ENCODE measurements around the gene CPLX4. TPM values are rescaled to one million over a fixed set of nuclear protein-coding genes. Genes with fewer than 3 reads are reported as not detected.

The CPLX4 gene
- total and polyA plus RNA-seq, 2 donors from 2014 or later, result not detected

DNA sequence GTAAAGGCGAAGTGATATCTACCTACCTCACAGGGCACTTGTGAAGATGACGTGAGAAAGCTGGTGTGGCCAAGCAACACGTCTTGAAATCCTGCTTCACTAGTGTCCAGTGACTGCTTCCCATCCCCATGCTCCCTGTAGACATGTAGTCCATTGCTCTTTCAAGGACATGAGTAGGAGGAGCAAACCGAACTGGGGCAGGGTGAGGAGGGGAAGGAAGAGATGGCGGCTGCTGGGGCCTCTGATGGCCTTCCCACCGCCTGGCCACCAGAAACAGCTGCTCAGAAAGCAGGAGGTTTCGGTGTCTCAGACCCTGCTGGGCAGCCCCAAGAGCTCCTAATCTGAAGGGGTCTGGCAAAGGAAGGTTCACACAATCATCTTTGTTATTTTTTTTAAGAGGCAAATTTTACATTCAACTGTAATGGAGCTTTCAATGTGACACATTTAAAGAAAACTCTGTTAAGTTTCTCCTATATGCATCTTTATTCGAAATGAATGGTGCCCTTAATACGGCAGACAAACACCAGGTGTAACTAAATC lies 14.7 kb downstream of the CPLX4 start:
- TF ChIP-seq, protein P1, sequence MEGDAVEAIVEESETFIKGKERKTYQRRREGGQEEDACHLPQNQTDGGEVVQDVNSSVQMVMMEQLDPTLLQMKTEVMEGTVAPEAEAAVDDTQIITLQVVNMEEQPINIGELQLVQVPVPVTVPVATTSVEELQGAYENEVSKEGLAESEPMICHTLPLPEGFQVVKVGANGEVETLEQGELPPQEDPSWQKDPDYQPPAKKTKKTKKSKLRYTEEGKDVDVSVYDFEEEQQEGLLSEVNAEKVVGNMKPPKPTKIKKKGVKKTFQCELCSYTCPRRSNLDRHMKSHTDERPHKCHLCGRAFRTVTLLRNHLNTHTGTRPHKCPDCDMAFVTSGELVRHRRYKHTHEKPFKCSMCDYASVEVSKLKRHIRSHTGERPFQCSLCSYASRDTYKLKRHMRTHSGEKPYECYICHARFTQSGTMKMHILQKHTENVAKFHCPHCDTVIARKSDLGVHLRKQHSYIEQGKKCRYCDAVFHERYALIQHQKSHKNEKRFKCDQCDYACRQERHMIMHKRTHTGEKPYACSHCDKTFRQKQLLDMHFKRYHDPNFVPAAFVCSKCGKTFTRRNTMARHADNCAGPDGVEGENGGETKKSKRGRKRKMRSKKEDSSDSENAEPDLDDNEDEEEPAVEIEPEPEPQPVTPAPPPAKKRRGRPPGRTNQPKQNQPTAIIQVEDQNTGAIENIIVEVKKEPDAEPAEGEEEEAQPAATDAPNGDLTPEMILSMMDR (IDR thresholded peaks at IDR 0.05; ENCODE audit: borderline replicate concordance, extremely low read depth, insufficient read depth), result no peak
- FAIRE-seq (no peak), DNase-seq (no peak)
- H3K36me3 ChIP-seq (ENCODE audit: control insufficient read depth in 2 of 3, insufficient read depth in 3 of 3, low read length in 3 of 3), result no peaks in the 10 kb centered on the region
- no peak overlapping the region for H3K27ac ChIP-seq (ENCODE audit: low read depth in 2 of 2, low read length in 2 of 2)
- peaks cover 0 to 2% (median 0%) of the 10 kb centered on the region in 3 donors for H3K4me1 ChIP-seq (ENCODE audit: control insufficient read depth in 2 of 3, insufficient read depth in 2 of 3, low read depth in 1 of 3, low read length in 3 of 3)
- H3K27me3 ChIP-seq (ENCODE audit: control insufficient read depth, insufficient read depth, low read length), result no peaks in the 10 kb centered on the region
- H3K4me3 ChIP-seq (ENCODE audit: low read length in 3 of 3), result no peak overlapping the region
- no peaks in the 10 kb centered on the region for H3K9me3 ChIP-seq (ENCODE audit: control insufficient read depth in 2 of 3, insufficient read depth in 1 of 3, low read length in 3 of 3)
- no peak overlapping the region for H3K9ac ChIP-seq (ENCODE audit: low read length in 3 of 3)
- intact Hi-C loops (cut with DNase I), result no loop called here

- no peak for FAIRE-seq
- Histone ChIP-seq H3K4me3 (ENCODE audit: low read length in 3 of 3) (no peak overlapping the region), H3K27ac (ENCODE audit: low read depth in 2 of 2, low read length in 2 of 2) (no peak overlapping the region), H3K27me3 (ENCODE audit: control insufficient read depth, insufficient read depth, low read length) (no peaks in the 10 kb centered on the region), H3K9ac (ENCODE audit: low read length in 3 of 3) (no peak overlapping the region), H3K36me3 (ENCODE audit: control insufficient read depth in 2 of 3, insufficient read depth in 3 of 3, low read length in 3 of 3) (no peaks in the 10 kb centered on the region), H3K4me1 (ENCODE audit: control insufficient read depth in 2 of 3, insufficient read depth in 2 of 3, low read depth in 1 of 3, low read length in 3 of 3) (no peaks in the 10 kb centered on the region), H3K9me3 (ENCODE audit: control insufficient read depth in 2 of 3, insufficient read depth in 1 of 3, low read length in 3 of 3) (no peaks in the 10 kb centered on the region)
- DNase-seq, result no peak
- intact Hi-C loops (cut with DNase I), result no loop called here
- TF ChIP-seq, protein P1 (IDR thresholded peaks at IDR 0.05; ENCODE audit: borderline replicate concordance, extremely low read depth, insufficient read depth), result no peak
Measured at GRCh38 chr18:59303006-59303405, 15.4 kb downstream of the CPLX4 start.

- Histone ChIP-seq H3K27me3 (ENCODE audit: control insufficient read depth, insufficient read depth, low read length) (no peaks in the 10 kb centered on the region), H3K4me3 (ENCODE audit: low read length in 3 of 3) (no peak overlapping the region), H3K36me3 (ENCODE audit: control insufficient read depth in 2 of 3, insufficient read depth in 3 of 3, low read length in 3 of 3) (no peaks in the 10 kb centered on the region), H3K9me3 (ENCODE audit: control insufficient read depth in 2 of 3, insufficient read depth in 1 of 3, low read length in 3 of 3) (no peaks in the 10 kb centered on the region), H3K4me1 (ENCODE audit: control insufficient read depth in 2 of 3, insufficient read depth in 2 of 3, low read depth in 1 of 3, low read length in 3 of 3) (no peaks in the 10 kb centered on the region), H3K27ac (ENCODE audit: low read depth in 2 of 2, low read length in 2 of 2) (no peak overlapping the region), H3K9ac (ENCODE audit: low read length in 3 of 3) (no peak overlapping the region)
- intact Hi-C loops (cut with DNase I), result no loop called here
- FAIRE-seq (no peak), DNase-seq (no peak)
- TF ChIP-seq, protein P1 (IDR thresholded peaks at IDR 0.05; ENCODE audit: borderline replicate concordance, extremely low read depth, insufficient read depth), result no peak
Measured at GRCh38 chr18:59301929-59302328, 16.5 kb downstream of the CPLX4 start.

Data from kidney (tissue), 14 donors.